Measurements from ENCODE around the gene C11orf24. TPM values are rescaled to one million over a fixed set of nuclear protein-coding genes. Genes with fewer than 3 reads are reported as not detected.
"Not testable (repeated sequence)": the region's sequence is repeated elsewhere in the genome, so short reads cannot be mapped to it uniquely, and the experiment has no call there.

The C11orf24 gene
- total RNA-seq, 2 donors from 2014 or later = 68.8 to 76.3 TPM

DNA sequence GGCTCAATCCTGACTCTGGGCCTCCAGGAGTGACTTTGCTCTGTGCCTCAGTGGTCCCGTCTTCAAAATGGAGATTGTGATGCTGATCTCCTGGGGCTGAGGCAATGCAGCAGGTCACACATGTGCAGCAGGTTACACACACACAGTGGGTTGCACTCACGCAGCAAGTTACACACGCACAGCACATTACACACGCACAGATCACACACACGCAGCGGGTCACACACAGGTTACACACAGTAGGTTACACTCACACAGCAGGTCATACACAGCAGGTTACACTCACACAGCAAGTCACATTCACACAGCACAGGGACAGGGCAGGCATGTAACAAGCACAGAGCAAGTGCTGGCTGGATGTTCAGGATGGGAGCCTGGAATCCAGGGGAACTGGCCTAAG is 11.3 kb downstream of the C11orf24 start:
- intact Hi-C loops (cut with DNase I, micrococcal nuclease) = no loop called here
- no peak for ATAC-seq
- DNase-seq = no peak

DNA sequence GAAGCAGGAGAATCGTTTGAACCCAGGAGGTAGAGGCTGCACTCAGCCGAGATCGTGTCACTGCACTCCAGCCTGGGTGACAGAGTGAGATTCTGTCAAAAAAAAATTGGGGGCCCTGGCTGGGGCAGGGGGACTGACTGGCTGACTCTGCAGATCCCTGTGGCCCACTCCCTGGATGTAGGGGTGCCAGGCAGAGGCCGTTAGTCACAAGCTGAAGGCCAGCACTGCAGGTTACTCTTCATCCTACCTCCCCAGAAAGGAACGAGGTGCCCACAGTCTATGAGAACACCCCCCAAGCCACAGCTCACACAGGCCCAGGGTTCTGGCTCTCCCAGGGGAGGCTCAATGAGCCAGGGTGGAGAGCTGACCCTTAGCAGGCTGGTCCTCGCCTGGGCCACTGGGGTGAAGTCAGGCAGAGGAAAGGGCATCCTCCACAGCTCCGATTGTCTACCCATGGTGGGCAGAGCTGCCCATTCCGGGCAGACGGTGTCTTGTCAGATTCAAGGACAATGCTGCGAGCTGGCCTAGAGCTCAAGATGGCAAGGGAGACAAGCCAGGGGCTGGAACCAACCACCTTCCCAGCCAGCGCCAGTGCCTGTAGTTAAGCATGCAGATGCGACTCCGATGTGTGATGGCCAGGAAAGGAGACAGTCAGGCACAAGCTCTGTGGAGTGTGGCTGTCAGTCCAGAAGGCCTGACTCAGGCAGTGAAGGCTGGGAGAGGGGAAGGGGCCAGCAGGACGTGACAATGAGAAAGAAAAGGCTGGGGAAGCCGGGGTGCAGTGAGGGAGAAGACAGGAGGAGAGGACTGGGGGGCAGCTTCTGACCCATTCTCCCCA is 12.4 kb downstream of the C11orf24 start:
- DNase-seq (no peak), ATAC-seq (no peak)
- intact Hi-C loops (cut with DNase I, micrococcal nuclease) = loop anchor here (5.0 to 10.0 kb wide), 3 partner anchors 38 to 185 kb away; no protein-coding TSS in a partner anchor

DNA sequence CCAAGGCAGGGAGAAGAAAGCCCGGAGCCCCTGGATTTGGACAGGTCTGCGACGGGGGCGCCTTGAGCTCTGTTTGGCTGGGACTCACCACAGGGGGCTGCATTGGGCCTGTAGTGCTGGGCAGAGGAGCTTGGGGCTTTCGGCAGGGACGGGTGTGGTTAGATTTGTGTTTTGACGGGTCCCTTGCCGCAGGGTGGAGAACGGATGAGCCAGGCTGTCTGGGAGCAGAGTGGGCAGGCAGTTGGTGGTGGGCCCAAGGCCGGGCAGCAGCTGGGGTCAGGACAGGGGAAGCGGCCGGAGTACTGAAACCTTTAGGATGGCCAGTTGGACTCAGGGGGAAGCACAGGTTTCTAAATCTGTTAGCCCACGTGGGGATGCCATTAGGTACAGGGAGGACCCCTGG is 13.4 kb downstream of the C11orf24 start:
- ATAC-seq (no peak), DNase-seq (no peak)
- intact Hi-C loops (cut with DNase I, micrococcal nuclease) = loop anchor here (5.0 to 10.0 kb wide), 3 partner anchors 39 to 186 kb away; no protein-coding TSS in a partner anchor

DNA sequence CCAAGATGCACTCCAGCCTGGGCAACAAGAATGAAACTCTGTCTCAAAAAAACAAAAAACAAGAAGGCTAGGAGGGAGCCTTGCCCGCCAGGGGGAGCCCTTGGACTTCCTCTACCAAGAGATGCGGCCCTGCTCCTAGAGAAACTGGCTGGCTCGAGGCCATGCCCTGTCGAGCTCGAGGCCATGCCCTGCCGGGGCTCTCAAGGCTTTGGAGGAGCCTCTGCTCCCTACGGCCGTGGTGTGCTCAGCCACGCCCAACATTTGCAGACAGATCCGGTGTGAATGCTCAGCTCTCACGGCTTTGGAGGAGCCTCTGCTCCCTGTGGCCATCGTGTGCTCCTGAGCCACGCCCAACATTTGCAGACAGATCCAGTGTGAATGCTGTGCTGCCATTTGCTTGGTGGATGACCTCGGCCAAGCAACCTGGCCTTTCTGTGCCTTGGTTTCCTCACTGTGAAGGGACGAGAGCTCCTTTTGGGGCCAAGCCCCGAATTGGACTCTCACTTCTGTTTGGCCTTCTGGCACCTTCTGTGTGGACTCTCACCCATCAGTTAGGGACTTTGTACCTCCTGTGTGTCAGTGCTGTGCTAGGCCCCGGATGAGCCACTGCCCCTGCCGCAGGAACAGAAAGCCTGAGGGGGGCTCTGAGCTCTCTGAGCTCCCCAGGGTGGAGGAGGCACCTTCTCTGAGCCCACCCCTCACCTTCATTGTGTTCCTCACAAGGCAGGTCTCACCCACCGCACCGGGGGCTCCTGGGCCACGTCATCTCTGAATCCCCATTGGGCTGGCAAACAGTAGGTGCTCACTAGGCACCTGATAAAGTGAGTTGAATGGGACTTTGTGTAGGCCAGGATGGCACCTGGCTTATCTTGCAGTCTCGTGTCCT is 14.1 kb downstream of the C11orf24 start:
- ATAC-seq (peak; percentile 91), DNase-seq (peak; percentile 94 to 100)
- intact Hi-C loops (cut with DNase I, micrococcal nuclease) = loop anchor here (2.0 to 10.0 kb wide), 4 partner anchors 39 to 187 kb away; no protein-coding TSS in a partner anchor

DNA sequence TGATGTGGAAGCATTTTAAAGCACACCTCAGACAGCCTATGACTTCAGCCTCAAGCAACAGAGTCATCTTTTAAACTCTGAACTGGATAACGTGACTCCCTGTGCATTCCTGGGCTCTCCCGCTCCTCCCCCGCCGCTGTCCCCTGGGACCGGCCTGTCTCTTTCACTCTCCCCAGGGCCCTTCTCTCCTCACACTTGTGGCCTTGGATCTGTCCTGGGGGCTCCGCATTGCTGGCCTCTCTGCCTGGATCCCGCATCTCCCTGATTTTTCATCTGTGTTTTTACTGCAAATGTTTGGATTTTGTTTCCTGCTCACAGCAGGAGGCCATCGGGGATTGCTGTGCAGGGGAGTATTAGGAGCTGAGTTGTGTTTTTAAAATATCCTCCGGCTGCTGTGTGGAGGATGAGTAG is 15.4 kb downstream of the C11orf24 start:
- intact Hi-C loops (cut with DNase I, micrococcal nuclease) = loop anchor here (2.0 to 10.0 kb wide), 4 partner anchors 40 to 188 kb away; no protein-coding TSS in a partner anchor
- no peak for ATAC-seq
- DNase-seq = no peak

DNA sequence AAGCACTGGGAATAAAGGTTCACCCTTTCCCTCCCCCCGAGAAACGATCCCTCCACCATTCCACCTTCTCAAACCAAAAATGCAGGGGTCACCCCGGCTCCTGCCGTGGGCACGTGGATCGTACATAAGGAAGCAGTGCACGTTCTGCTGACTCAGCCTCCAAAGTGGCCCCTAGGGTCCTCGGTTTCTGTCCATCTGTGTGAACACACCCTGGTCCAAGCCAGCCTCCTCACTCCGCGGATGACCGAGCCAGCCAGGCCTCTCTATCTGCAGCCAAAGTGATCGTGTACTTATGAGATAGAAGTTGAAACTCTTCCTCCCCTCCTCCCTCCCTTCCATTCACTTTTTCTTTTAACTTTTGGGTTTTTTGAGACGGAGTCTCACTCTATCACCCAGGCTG is 16.2 kb downstream of the C11orf24 start:
- ATAC-seq (no peak), DNase-seq (no peak)
- intact Hi-C loops (cut with DNase I, micrococcal nuclease) = loop anchor here (5.0 to 10.0 kb wide), 3 partner anchors 42 to 189 kb away; no protein-coding TSS in a partner anchor

DNA sequence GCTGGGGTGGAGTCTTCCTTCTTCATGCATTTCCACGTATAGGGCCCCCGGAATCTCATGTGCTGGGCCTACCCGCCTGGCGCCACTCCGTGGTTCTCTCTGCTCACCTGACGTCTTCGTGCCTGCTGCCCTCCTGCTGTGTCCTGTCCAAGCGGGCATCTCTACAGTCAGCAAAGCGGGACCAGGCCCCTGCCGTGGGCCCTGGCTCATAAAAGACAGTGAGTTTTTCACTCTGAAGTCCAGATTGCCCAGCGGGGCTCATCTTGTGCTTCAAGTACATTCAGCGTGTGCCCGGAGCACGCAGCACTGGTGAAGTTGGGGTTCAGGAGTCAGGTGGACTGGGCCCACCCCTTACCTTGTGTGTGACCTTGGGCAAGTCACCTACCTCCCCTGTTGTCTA is 17.4 kb downstream of the C11orf24 start:
- intact Hi-C loops (cut with DNase I, micrococcal nuclease) = loop anchor here (5.0 to 10.0 kb wide), 2 partner anchors 190 to 193 kb away; no protein-coding TSS in a partner anchor
- DNase-seq (no peak), ATAC-seq (no peak)

DNA sequence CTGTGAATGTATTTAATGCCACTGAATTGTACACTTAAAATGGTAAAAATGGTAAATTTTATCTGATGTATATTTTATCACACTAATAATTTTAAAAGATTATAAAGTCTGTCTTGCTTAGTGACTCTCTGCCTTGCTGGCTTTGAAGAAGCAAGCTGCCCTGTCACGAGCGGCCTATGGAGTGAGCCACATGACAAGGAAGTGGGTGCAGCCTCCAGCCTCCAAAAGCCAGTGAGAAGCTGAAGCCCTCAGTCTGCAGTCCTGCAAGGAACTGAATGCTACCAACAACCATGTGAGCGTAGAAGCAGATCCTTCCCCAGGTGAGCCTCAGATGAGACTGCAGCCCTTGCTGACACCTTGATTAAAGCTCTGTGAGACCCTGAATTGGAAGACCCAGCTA is 20.0 kb downstream of the C11orf24 start:
- intact Hi-C loops (cut with DNase I, micrococcal nuclease) = loop anchor here (5.0 to 10.0 kb wide), 2 partner anchors 193 to 196 kb away; no protein-coding TSS in a partner anchor
- ATAC-seq (no peak), DNase-seq (no peak)

DNA sequence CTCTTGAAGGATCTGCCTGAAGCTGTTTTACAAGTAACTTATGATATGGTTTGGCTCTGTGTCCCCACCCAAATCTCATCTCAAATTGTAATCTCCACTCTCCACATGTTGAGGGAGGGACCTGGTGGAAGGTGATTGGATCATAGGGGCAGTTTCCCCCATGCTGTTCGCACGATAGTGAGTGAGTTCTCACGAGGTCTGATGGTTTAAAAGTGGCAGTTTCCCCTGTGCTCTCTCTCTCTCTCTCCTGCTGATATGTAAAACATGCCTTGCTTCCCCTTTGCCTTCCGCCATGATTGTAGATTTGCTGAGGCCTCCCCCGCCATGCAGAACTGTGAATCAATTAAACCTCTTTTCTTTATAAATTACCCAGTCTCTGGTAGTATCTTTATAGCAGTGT is 26.9 kb downstream of the C11orf24 start:
- intact Hi-C loops (cut with DNase I, micrococcal nuclease); DNase-seq; ATAC-seq: not testable (repeated sequence)

DNA sequence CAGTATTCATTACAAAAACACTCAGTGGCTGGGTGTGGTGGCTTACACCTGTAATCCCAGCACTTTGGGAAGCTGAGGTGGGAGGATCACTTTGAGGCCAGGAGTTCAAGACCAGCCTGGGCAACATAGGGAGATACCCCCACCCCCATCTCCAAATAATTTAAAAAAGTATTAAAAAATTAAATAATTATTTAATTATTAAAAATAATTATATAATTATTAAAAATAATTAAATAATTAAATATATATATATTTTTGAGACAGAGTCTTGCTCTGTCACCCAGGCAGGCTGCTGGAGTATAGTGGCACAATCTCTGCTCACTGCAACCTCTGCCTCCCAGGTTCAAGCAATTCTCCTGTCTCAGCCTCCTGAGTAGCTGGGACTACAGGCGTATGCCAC is 27.9 kb downstream of the C11orf24 start:
- ATAC-seq; DNase-seq; intact Hi-C loops (cut with DNase I, micrococcal nuclease): not testable (repeated sequence)

DNA sequence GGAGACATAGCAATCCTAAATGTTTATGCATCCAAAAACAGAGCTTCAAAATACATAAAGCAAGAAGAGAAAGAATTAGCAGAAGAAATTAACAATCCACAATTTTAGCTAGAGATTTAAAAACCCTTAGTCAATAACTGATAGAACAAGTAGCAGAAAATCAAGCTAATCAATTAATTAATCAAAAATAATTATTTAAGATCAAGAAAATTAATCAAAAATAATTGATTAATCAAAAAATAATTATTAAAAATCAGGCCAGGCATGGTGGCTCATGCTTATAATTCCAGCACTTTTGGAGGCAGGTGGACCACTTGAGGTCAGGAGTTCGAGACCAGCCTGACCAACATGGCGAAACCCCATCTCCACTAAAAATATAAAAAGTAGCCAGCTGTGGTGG is 29.2 kb downstream of the C11orf24 start:
- DNase-seq (no peak), ATAC-seq (no peak)
- intact Hi-C loops (cut with DNase I, micrococcal nuclease) = no loop called here

DNA sequence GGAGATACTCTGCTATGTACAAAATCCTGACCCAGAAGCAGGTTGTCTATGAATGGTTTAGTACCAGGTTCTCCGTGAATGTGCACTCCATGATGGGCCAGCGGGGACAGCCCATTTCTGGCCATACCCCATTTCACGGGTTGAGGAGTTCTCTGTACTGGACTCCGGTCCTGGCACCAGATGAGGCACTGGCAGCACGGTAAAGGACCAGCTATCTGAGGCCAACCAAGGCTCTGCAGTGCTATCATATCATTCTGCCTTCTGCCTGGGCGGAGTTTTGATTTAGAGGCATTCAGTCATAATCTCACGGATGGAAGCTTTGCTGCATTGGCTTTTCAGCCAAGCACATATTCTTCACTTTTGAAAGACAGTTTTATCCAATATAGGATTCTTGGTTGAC is 40.2 kb downstream of the C11orf24 start:
- DNase-seq (no peak), ATAC-seq (no peak)
- intact Hi-C loops (cut with DNase I, micrococcal nuclease) = no loop called here

DNA sequence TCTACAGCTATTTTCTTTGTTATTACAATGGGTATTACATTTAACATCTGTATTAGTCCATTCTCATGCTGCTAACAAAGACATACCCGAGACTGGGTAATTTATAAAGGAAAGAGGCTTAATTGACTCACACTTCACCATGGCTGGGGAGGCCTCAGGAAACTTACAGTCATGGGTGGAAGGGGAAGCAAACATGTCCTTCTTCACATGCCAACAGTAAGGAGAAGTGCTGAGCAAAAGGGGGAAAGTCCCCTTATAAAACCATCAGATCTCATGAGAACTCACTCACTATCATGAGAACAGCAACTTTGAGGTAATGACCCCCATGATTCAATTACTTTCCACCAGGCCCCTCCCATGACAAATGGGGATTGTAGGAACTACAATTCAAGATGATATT is 42.2 kb downstream of the C11orf24 start:
- intact Hi-C loops (cut with DNase I, micrococcal nuclease) = no loop called here
- DNase-seq (no peak), ATAC-seq (no peak)

DNA sequence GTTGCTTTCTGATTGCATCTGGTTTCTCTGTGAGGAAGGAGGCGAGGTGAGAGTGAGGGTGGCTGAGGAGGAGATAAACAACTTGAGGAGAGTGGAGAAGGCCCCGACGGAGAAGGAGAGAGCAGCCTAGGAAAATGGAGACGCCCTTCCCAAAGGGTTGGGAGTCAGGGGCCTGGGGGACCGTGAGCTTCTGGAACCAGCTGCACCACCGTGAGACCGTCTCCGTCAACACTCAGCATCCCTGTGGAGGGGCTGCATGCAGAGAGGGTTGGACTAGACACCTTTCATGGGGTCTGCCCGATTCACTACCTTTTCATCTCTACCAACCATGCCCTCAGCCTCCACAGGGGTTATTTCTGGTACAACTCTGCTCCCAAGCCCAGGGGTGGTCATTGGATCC is 45.4 kb downstream of the C11orf24 start:
- no peak for DNase-seq
- intact Hi-C loops (cut with DNase I, micrococcal nuclease) = no loop called here
- ATAC-seq = no peak

DNA sequence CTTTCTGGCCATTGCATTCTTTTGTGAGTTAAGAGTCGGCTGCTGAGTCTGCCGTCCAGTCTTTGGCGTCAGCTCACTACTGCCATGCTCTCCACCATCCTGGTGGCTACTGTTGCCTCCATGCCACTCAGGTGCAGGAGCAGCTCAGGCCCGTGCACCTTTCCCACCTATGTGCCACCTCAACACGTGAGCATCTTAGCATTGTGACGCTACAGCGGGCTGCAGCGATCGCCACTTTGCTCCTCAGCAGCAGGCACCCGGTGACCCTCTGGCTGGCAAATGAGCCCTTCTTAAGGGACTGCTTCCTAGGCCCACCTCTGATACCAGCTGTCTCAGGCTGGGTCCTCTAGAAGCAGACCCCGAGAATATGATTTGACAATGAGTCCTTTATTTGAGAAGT is 47.2 kb downstream of the C11orf24 start:
- intact Hi-C loops (cut with DNase I, micrococcal nuclease) = no loop called here
- no peak for ATAC-seq

DNA sequence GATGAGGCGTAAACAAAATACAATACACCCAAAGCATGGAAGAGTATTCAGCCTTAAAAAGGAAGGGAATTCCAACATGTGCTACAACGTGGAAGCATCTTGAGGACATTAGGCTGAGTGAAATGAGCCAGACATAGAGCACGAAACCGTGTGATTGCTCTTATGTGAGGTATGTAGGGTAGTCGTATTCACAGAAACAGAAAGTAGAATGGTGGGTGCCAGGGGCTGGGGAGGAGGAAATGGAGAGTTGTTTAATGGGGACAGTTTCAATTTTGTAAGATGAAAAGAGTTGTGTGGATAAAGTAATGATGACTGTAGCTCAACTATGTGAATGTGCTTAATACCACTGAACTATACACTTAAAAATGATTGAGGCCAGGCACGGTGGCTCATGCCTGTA is 48.5 kb downstream of the C11orf24 start:
- intact Hi-C loops (cut with DNase I, micrococcal nuclease) = no loop called here
- DNase-seq (no peak), ATAC-seq (no peak)

More for the DNA sequence above, 47.2 kb downstream of the C11orf24 start:
- DNase-seq = no peak

DNA sequence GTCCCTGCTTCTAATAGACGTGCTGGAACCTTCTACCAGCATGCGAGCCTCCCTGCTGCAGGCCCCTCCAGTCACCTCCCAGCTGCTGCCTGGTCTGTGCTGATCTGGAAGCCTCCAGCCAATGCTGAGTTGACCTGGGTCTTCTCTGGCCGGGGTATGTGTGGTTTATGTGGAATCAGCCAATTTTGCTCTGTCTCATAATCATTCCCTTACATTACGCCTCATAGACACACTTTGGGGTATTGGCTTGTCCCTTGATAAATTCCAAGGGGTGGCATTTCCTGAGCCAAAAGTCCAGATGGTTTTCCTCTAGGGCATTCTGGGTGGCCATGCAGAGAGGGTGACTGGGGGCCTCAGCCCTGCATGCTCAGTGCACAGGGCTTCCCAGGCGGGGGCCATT is 50.4 kb downstream of the C11orf24 start:
- DNase-seq (no peak), ATAC-seq (no peak)
- intact Hi-C loops (cut with DNase I, micrococcal nuclease) = no loop called here

DNA sequence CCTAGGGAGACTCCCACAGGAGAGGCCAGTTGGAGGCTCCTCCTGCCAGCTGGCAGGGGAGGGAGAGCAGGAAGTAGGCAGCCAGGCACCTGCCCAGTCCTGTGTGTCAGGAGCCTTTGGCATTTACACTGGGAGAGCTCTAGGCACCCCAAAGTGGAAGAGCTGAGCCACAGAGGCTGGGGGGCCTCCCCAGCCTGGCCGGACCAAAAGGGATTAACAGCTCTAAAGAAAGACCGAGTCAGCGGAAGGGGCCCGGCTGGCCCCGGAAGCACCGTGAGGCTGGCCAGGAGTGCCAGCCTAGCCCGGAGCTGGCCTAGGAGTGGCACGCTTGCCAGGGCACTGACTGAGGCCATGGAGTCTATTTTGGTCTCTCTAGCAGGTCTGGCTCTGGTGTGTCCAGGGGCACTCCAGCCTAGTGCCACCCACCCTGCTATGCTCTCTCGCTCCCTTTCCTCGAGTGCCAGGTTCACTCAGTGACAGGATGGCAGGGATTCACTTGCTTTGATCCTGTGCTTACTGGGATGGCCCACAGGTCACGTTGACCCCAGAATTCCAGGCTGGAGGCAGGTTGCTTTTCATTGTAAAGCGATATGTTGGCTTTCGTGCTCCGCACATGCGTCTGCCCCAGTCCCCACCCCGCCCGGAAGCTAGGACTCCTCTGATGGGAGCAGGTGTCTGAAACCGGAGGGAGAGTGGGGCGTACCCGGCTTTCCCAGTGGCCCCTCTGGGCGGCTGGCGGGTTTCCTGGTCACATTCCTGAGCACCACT is 55.4 kb downstream of the C11orf24 start:
- intact Hi-C loops (cut with DNase I, micrococcal nuclease) = no loop called here
- DNase-seq = peak; percentile 69 to 79
- peak; percentile 64 for ATAC-seq
